GM18519 (cell line): ENCODE measurements around the gene CSAD.
"Not testable (repeated sequence)": the region's sequence is repeated elsewhere in the genome, so short reads cannot be mapped to it uniquely, and the experiment has no call there.

Source experiments
- ATAC-seq: cut with Tn5 transposase; IDR thresholded peaks from one replicate; pipeline ENCODE4 v1.9.1; 2021; ENCODE audit warnings: mild to moderate bottlenecking, moderate library complexity; ENCODE audit not compliant: unreplicated experiment, low FRiP score

The CSAD gene

GRCh38 chr12:53113136-53113705 is 67.5 kb downstream of the CSAD start:
- no peak for ATAC-seq

DNA sequence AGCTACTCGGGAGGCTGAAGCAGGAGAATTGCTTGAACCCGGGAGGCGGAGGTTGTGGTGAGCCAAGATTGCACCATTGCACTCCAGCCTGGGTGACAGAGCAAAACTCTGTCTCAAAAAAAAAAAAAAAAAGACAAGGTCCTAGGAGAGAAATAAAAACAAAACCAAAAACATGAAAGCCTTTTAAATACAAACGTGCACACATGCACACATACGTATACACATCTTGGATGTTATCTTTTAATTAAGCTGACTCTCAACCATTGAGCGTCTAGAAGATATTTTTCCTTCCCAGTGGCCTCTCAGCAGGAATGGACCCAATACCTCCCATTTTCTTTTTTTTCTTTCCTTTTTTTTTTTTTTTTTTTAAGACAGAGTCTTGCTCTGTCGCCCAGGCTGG is 68.3 kb downstream of the CSAD start:
- ATAC-seq, result not testable (repeated sequence)
